H9 (cell line): ENCODE results near the gene CLEC10A. TPM values are rescaled to one million over a fixed set of nuclear protein-coding genes. Genes with fewer than 3 reads are reported as not detected.

Source experiments
- DNase-seq: peaks from one replicate; pipeline ENCODE4 v3.0.0-alpha.2; 2017
- H2AFZ ChIP-seq: one replicate; pipeline ENCODE4 v1.6.1; 2013; ENCODE audit warnings: mild to moderate bottlenecking, low read length, control low read depth, moderate library complexity
- H2AK5ac ChIP-seq: 2 replicates; pipeline ENCODE4 v1.6.1; 2013; ENCODE audit warnings: low read length, control low read depth, mixed read lengths; ENCODE audit not compliant: insufficient read length
- H2BK120ac ChIP-seq: one replicate; pipeline ENCODE4 v1.6.1; 2013; ENCODE audit warnings: low read depth, mild to moderate bottlenecking, low read length, control low read depth, inconsistent platforms; ENCODE audit not compliant: poor library complexity, severe bottlenecking
- H2BK12ac ChIP-seq: 2 replicates; pipeline ENCODE4 v1.6.1; 2013; ENCODE audit warnings: low read length, control low read depth, mixed read lengths, low read depth; ENCODE audit not compliant: insufficient read length
- H2BK15ac ChIP-seq: 2 replicates; pipeline ENCODE4 v1.6.1; 2013; ENCODE audit warnings: low read depth, low read length, control low read depth
- H2BK20ac ChIP-seq: one replicate; pipeline ENCODE4 v1.6.1; 2013; ENCODE audit warnings: low read depth, mild to moderate bottlenecking, low read length, control low read depth, inconsistent platforms; ENCODE audit not compliant: poor library complexity, severe bottlenecking
- H2BK5ac ChIP-seq: 2 replicates; pipeline ENCODE4 v1.6.1; 2013; ENCODE audit warnings: low read length, control low read depth, mixed read lengths; ENCODE audit not compliant: insufficient read length
- H3K14ac ChIP-seq: 2 replicates; pipeline ENCODE4 v1.6.1; 2013; ENCODE audit warnings: low read length, control low read depth; ENCODE audit not compliant: insufficient read depth
- H3K18ac ChIP-seq: 2 replicates; pipeline ENCODE4 v1.6.1; 2013; ENCODE audit warnings: low read depth, mild to moderate bottlenecking, mixed read lengths, low read length, control low read depth; ENCODE audit not compliant: insufficient read length
- H3K23ac ChIP-seq: 2 replicates; pipeline ENCODE4 v1.6.1; 2013; ENCODE audit warnings: low read length, control low read depth, mixed read lengths, low read depth; ENCODE audit not compliant: insufficient read length
- H3K23me2 ChIP-seq: 2 replicates; pipeline ENCODE4 v1.6.1; 2013; ENCODE audit warnings: low read depth, mild to moderate bottlenecking, mixed read lengths, low read length, control low read depth; ENCODE audit not compliant: insufficient read length, poor library complexity, severe bottlenecking
- H3K27ac ChIP-seq: 2 replicates; pipeline ENCODE4 v1.5.1; 2013; ENCODE audit warnings: low read length, control low read depth, mixed read lengths, low read depth; ENCODE audit not compliant: insufficient read length
- H3K27me3 ChIP-seq: 2 replicates; pipeline ENCODE4 v1.6.1; 2013; ENCODE audit warnings: low read length, control low read depth, inconsistent platforms; ENCODE audit not compliant: insufficient read depth
- H3K4ac ChIP-seq: 2 replicates; pipeline ENCODE4 v1.6.1; 2013; ENCODE audit warnings: low read depth, mild to moderate bottlenecking, control low read depth, inconsistent platforms, low read length, moderate library complexity
- H3K4me1 ChIP-seq: 2 replicates; pipeline ENCODE4 v1.6.1; 2013; ENCODE audit warnings: low read length, control low read depth, inconsistent platforms; ENCODE audit not compliant: insufficient read depth
- H3K4me2 ChIP-seq: 2 replicates; pipeline ENCODE4 v1.6.1; 2013; ENCODE audit warnings: low read length, control low read depth, mixed read lengths; ENCODE audit not compliant: insufficient read length, insufficient read depth
- H3K56ac ChIP-seq: 2 replicates; pipeline ENCODE4 v1.6.1; 2013; ENCODE audit warnings: low read depth, mild to moderate bottlenecking, mixed read lengths, low read length, control low read depth; ENCODE audit not compliant: insufficient read length
- H3K79me1 ChIP-seq: 2 replicates; pipeline ENCODE4 v1.6.1; 2013; ENCODE audit warnings: low read depth, mild to moderate bottlenecking, moderate library complexity, low read length, control low read depth, inconsistent platforms; ENCODE audit not compliant: insufficient read depth, poor library complexity, severe bottlenecking
- H3K79me2 ChIP-seq: 2 replicates; pipeline ENCODE4 v1.6.1; 2013; ENCODE audit warnings: low read length, control low read depth, inconsistent platforms; ENCODE audit not compliant: insufficient read depth
- H3K9ac ChIP-seq: 2 replicates; pipeline ENCODE4 v1.6.1; 2013; ENCODE audit warnings: low read length, control low read depth, mixed read lengths; ENCODE audit not compliant: insufficient read length; ENCODE audit errors: extremely low read depth
- H3K9me3 ChIP-seq: one replicate; pipeline ENCODE4 v1.6.1; 2013; ENCODE audit warnings: low read depth, low read length, inconsistent platforms; ENCODE audit not compliant: control insufficient read depth
- H3T11ph ChIP-seq: one replicate; pipeline ENCODE4 v1.6.1; 2013; ENCODE audit warnings: mild to moderate bottlenecking, low read length, control low read depth, inconsistent platforms
- H4K20me1 ChIP-seq: one replicate; pipeline ENCODE4 v1.6.1; 2013; ENCODE audit not compliant: control insufficient read depth, insufficient read length, insufficient read depth
- H4K5ac ChIP-seq: 2 replicates; pipeline ENCODE4 v1.6.1; 2013; ENCODE audit warnings: low read depth, mild to moderate bottlenecking, mixed read lengths, low read length, control low read depth; ENCODE audit not compliant: insufficient read length
- H4K8ac ChIP-seq: replicated peaks from 2 replicates; pipeline ENCODE4 v1.6.1; 2013; ENCODE audit warnings: low read length, control low read depth, mixed read lengths, low read depth; ENCODE audit not compliant: insufficient read length
- H4K91ac ChIP-seq: 2 replicates; pipeline ENCODE4 v1.6.1; 2013; ENCODE audit warnings: low read depth, mild to moderate bottlenecking, moderate library complexity, mixed read lengths, low read length, control low read depth; ENCODE audit not compliant: insufficient read length
- H3K27ac Mint-ChIP-seq, 3 experiments: 2 replicates in 2 of 3; 3 replicates in 1 of 3; pipeline ENCODE4 v1.8.0; 2020 to 2021; ENCODE audit warnings: mixed read lengths in 3 of 3, mild to moderate bottlenecking in 1 of 3, moderate library complexity in 1 of 3
- H3K27me3 Mint-ChIP-seq: 2 replicates; pipeline ENCODE4 v1.8.0; 2021; ENCODE audit warnings: low read depth, mild to moderate bottlenecking, moderate library complexity, mixed read lengths
- H3K36me3 Mint-ChIP-seq, 3 experiments: 2 replicates in 2 of 3; 3 replicates in 1 of 3; pipeline ENCODE4 v1.8.0; 2020 to 2021; ENCODE audit warnings: low read depth in 3 of 3, mixed read lengths in 3 of 3; ENCODE audit not compliant: insufficient read depth in 1 of 3
- H3K4me1 Mint-ChIP-seq, 2 experiments: 2 replicates each; pipeline ENCODE4 v1.8.0; 2020; ENCODE audit warnings: mixed read lengths in 2 of 2
- H3K4me3 Mint-ChIP-seq, 2 experiments: 2 replicates in 1 of 2; 3 replicates in 1 of 2; pipeline ENCODE4 v1.8.0; 2020 to 2021; ENCODE audit warnings: mild to moderate bottlenecking in 2 of 2, mixed read lengths in 2 of 2, moderate library complexity in 1 of 2
- H3K9me3 Mint-ChIP-seq, 2 experiments: 2 replicates in 1 of 2; 3 replicates in 1 of 2; pipeline ENCODE4 v1.8.0; 2020; ENCODE audit warnings: mild to moderate bottlenecking in 2 of 2, mixed read lengths in 2 of 2, moderate library complexity in 1 of 2
- WGBS: extraction: QIAGEN DNeasy Blood & Tissue Kit; methylation state at CpG from one replicate; pipeline ENCODE4 v1.1.7; 2013; ENCODE audit warnings: missing lambda C conversion rate, low lambda C conversion rate, mixed read lengths; ENCODE audit not compliant: insufficient read length; ENCODE audit errors: extremely low coverage; 5-methylcytosine and 5-hydroxymethylcytosine counted together
- total RNA-seq: library from RNA; stranded (reverse); gene quantifications from 2 replicates; pipeline ENCODE4 v1.2.1, GENCODE V29; 2021
- TF ChIP-seq, protein P1 (sequence below): fragments of 200-600 bp; sonication (generic); conservative IDR thresholded peaks from 3 replicates; pipeline ENCODE4 v1.8.0; 2021; ENCODE audit warnings: antibody characterized with exemption, mild to moderate bottlenecking

The CLEC10A gene
- total RNA-seq, 1 experiment from 2014 or later, result not detected

DNA sequence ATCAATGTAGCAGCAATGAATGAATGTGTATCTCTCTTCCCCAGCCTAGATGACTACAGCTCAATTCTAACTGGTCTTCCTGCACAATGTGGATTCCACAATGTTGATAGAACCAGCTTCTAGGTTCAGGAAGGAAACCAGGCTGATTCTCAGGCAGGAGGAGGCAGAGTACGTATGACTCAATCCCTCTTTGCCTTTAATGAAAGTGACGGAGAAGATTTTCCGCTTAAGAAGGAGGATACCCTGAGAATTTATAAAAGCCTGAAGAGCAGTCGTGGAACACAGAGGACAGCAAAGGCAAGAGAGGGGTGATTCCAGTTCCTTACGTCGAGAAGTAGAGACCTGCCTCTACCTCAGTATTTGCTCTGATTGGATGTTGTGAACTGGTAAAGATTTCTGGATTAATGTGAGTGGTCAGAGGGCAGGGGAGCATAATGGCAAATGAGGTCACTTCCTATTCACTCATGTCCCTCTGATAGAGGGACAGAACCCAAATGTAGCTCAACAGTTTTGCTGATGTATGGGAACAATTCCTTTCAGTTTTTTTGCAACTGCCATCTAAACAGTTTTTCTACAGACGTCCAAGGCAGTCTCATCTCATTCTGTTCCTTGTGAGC lies 21.1 kb downstream of the CLEC10A start:
- WGBS, result no CpG with 5 or more reads among the region's 7 CpGs
- Histone ChIP-seq H2AK5ac (no peak overlapping the region), H2BK15ac (no peak overlapping the region), H4K8ac (no peak overlapping the region), H3K79me1 (no peaks in the 10 kb centered on the region), H2BK120ac (no peak overlapping the region), H3K4me1 (no peaks in the 10 kb centered on the region), H3K23me2 (no peaks in the 10 kb centered on the region), H2BK5ac (no peak overlapping the region), H2AFZ (no peak overlapping the region), H3K9ac (no peak overlapping the region), H3K4ac (no peak overlapping the region), H2BK12ac (no peak overlapping the region), H4K20me1 (no peaks in the 10 kb centered on the region), H3K23ac (no peak overlapping the region), H3K27ac (no peak overlapping the region), H3K27me3 (no peaks in the 10 kb centered on the region), H4K91ac (no peak overlapping the region), H3K56ac (no peak overlapping the region), H4K5ac (no peak overlapping the region), H3K4me2 (no peak overlapping the region), H3K9me3 (no peaks in the 10 kb centered on the region), H3K14ac (no peak overlapping the region), H2BK20ac (no peak overlapping the region), H3K18ac (no peak overlapping the region), H3T11ph (no peak overlapping the region), H3K79me2 (no peaks in the 10 kb centered on the region)
- DNase-seq, result no peak
- Mint-ChIP-seq H3K4me1 (peaks cover 3 to 4% of the 10 kb centered on the region in 2 experiments; a peak in 3 of 4 replicates), H3K27ac (no peak overlapping the region), H3K27me3 (peaks cover 16% of the 10 kb centered on the region), H3K4me3 (no peak overlapping the region), H3K9me3 (no peaks in the 10 kb centered on the region; a peak in 1 of 5 replicates), H3K36me3 (no peaks in the 10 kb centered on the region)
- TF ChIP-seq, protein P1, sequence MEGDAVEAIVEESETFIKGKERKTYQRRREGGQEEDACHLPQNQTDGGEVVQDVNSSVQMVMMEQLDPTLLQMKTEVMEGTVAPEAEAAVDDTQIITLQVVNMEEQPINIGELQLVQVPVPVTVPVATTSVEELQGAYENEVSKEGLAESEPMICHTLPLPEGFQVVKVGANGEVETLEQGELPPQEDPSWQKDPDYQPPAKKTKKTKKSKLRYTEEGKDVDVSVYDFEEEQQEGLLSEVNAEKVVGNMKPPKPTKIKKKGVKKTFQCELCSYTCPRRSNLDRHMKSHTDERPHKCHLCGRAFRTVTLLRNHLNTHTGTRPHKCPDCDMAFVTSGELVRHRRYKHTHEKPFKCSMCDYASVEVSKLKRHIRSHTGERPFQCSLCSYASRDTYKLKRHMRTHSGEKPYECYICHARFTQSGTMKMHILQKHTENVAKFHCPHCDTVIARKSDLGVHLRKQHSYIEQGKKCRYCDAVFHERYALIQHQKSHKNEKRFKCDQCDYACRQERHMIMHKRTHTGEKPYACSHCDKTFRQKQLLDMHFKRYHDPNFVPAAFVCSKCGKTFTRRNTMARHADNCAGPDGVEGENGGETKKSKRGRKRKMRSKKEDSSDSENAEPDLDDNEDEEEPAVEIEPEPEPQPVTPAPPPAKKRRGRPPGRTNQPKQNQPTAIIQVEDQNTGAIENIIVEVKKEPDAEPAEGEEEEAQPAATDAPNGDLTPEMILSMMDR, result no peak
